Kasumi-1 (cell line): ENCODE data around the gene HHATL.

ENCODE experiments used
- DNase-seq, 2 experiments: peaks; one replicate each; lab custom pipeline; 2025; lab: John Stamatoyannopoulos, UW

The HHATL gene

DNA sequence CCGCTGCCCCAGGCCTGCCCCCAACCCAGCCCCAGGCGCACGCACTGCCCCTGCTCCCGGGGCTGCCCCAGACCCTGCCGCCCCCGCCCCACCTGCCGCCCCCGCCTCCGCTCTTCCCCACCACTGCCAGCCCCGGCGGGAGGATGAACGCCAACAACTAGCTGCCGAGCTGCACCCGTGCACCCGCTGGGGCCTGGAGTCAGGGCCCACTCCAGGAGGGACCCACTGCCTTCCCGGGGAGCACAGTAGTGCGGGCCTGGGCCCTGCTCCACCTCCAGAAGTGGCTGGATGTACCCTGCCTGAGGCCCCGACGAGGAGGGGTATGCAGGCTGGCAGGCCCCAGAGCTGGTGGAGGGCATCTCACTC is 38.2 kb downstream of the HHATL start:
- DNase-seq: no peak

DNA sequence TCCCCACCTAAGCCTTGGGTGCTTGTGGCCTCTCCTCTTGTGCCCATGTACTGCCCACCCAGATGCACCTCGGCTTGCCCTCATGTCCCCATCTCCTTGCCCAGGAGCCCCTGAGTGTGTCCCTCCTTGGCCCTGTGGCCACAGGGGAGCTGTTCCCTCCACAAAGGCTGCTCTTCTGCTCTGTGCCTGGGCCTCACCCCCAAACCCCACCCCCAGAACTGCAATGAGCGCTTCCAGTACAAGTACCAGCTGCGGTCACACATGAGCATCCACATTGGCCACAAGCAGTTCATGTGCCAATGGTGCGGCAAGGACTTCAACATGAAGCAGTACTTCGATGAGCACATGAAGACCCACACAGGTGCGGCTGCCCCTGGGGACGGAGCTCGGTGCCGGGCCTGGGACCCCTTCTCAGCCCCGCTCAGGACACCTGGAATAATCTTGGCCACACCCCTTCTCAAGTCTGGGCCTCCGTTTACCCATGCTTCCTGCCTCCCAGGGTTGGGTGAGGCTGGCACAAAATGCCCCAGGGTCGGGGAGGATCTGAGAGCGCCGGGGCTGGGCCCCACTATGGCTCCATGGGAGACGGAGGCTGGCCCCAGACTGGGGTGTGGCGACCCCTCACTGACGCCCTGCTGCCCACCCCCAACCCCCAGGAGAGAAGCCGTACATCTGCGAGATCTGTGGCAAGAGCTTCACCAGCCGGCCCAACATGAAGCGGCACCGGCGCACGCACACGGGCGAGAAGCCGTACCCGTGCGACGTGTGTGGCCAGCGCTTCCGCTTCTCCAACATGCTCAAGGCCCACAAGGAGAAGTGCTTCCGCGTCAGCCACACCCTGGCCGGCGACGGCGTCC is 38.8 kb downstream of the HHATL start:
- no peak for DNase-seq

DNA sequence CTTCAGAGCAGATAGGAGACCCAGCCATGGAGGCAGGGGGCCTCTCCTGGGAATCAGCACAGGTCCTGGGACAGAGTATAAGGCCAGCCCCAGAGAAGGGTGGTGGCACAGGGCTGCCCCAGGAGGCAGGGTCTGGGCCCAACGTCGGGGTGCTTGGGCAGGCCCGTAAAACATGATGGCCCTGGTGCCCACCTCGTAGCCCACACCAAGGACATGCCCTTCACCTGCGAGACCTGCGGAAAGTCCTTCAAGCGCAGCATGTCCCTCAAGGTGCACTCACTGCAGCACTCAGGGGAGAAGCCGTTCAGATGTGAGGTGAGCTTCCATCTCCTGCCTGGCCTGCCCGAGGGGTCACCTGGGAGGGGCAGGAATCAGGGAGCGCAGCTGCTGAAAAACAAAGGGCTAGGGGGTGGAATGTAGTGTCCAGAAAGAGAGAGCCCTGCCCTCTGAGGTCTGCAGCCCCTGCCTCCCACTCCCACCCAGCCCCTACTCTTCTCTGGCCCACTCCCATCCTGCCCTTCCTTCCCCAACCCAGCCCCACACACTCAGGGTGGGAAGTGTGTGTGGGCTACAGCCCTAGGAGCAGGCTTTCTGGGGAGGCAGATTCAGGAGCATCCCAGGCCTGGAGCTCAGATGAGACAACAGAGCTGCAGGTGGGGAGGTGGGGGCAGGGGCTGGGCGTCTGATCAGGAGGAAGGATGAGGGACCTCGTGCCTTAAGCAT is 39.6 kb downstream of the HHATL start:
- no peak for DNase-seq

DNA sequence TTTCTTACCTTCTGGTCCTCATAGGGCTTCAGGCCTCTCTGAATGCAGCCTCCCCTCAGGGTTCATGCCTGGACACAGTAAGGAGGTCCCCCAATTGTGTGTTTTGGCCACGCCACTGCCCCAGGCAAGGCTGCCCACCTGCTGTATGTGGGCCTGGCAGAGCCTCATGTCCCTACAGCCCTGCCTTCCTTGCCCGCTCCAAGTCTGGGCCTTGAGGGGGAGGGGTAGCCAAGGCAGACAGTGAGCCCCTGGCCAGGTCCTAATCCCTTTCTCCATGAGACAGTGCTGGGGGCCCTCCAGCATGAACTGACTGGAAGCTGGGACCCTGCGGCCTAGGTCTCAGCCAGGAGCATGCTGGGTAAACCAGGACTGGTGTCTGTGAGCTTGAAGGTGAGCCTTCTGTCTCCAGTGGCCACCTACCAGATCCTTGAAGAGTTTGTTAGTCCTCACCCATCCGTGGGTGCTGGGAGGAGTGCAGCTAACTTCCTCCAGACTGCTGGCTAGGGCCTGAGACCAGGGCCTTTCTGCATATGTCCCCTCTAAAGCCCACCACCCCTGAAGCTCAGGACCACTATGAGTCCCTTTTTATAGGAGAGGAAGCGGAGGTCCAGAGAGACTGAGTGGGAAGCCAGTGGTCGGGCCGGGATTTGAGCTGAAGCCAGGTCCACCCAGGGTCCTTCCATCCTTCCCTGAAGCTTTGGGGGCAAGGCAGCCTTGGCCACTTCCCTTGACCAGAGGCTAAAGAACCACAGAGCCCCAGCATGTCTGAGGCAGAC is 40.4 kb downstream of the HHATL start:
- no peak for DNase-seq

DNA sequence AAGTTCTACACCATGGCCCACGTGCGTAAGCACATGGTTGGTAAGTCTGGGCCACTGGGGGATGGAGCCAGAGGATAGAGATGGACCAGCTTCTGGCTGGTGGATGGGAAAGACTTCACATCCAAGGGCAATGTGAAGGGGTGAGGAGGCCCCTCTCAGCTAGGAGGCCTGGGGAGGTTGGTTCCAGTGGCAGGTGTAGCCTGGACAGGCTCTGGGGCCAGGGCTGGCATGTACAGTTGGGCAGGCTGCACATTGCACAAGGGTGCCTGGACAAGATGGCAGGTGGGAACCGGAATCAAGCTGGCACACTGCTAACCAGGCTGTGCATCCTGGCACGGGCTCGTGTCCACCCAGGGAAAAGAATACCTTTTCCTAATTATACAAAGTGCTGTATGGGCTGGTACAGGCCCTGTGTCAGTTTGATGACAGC is 41.0 kb downstream of the HHATL start:
- no peak for DNase-seq

DNA sequence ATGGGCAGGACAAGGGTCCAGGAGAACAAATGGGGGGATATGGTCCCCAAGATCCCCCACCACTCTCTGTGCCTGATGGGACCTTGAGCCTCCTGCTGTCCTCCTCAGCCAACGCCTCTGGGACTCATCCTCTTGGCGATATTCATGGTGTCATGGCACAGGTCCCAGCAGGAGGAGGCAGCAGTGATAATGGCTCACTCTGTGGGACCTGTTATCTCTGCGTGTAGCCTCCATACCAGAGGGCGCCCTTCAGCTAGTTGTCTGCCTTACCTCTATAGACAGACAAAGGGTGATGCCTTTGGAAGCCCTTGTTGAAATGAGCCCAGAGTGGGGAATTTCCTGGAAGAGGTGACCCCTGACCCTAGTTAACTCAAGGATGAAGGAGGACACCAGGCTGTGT is 41.7 kb downstream of the HHATL start:
- peak in 1 of 2 experiments; percentile 4 for DNase-seq

DNA sequence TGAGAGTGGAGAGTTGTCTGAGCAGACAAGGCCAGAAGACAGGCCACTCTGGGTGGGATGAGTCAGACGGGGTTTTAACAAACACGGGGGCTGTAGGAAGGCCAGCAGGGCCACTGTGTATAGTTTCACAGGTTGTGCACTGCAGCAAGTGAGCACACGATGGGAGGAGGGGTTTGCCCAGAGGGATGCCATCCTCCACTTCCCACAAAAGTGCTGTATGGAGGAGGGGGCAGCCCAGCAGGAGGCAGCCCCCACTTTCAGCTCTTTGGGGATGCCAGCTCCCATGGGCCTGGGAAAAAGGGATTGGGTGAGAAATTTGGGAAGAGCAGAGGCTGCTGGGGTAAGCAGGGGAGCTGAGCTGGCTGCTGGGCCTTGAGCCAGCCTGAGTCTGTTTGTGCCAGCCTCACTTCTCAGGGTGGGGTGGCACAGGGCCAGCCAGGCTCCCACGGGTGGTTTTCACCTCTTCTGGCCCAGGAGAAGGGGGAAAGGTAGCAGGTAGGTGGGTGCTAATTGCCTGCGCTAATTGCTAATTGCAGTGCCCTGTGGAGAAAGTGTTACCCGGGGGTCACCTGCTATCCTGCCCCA is 42.4 kb downstream of the HHATL start:
- no peak for DNase-seq

DNA sequence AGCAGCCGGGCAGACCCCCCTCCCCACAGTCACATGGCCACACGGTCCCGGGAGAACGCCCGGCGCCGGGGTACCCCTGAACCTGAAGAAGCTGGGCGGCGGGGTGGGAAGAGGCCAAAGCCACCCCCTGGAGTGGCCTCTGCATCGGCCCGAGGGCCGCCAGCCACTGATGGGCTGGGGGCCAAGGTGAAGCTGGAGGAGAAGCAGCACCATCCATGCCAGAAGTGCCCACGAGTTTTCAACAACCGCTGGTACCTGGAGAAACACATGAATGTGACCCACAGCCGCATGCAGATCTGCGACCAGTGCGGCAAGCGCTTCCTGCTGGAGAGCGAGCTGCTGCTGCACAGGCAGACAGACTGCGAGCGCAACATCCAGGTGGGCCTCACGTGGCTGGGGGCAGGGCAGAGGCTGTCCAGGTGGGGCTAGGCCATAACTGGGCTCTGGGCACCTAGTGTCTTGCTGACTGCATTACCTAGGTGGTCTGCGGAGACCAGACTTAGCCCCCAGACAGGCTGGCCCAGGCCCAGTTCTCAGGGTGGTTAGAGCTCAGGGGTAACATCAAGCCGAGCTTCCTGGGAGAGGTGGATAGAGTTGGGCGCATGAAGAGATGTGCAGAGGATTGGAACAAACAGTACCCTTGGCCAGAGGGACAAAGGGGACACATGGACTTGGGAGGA is 43.0 kb downstream of the HHATL start:
- DNase-seq: no peak

DNA sequence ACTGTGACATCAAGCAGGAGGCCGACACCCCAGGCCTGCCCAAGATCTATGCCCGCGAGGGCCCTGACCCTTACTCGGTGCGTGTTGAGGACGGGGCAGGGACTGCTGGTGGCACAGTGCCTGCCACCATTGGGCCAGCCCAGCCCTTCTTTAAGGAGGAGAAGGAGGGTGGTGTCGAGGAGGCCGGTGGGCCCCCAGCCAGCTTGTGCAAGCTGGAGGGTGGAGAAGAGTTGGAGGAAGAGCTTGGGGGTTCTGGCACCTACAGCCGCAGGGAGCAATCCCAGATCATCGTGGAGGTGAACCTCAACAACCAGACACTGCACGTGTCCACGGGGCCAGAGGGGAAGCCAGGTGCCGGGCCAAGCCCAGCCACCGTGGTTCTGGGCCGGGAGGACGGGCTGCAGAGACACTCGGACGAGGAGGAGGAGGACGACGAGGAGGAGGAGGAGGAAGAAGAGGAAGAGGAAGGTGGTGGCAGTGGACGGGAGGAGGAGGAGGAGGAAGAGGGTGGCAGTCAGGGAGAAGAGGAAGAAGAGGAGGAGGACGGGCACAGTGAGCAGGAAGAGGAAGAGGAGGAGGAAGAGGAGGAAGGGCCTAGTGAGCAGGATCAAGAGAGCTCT is 43.7 kb downstream of the HHATL start:
- no peak for DNase-seq

DNA sequence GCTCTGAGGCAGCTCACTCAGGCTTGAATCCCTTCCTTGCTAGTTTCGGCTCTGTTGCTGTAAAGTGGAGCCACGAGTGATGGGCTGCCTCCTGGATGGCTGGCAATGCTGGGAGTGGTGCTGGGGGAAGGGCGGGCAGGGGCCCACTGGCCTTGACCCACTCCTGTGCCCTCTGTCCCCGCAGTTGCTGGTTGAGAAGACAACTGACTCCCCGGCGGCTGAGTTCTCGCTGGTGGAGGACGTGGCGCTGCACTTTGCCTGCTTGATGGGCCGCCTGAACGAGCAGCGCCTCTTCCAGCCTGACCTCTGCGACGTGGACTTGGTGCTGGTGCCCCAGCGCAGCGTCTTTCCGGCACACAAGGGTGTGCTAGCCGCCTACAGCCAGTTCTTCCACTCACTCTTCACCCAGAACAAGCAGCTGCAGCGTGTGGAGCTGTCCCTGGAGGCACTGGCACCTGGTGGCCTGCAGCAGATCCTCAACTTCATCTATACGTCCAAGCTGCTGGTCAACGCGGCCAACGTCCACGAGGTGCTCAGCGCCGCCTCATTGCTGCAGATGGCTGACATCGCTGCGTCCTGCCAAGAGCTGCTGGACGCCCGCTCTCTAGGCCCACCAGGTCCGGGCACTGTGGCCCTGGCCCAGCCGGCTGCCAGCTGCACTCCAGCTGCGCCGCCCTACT is 44.4 kb downstream of the HHATL start:
- DNase-seq: no peak

DNA sequence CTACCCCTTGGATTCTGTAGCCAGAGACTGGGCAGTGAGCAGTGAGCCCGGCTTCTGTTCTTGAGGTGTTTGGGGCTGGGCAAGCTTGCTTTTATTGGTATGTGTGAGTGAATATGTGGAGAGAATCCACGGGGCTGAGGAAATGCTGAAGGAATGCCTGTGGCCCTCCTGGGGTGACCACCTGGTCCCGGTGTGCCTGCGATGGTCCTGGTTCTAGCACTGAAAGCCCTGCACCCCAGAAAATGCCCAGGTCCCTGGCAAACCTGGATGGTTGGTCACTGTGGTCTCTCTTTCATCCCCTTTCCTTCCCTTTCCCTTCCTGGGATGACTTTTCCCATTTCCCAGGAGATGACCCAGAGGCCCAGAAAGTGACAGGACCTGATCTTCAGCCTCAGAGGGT is 44.9 kb downstream of the HHATL start:
- DNase-seq: no peak

DNA sequence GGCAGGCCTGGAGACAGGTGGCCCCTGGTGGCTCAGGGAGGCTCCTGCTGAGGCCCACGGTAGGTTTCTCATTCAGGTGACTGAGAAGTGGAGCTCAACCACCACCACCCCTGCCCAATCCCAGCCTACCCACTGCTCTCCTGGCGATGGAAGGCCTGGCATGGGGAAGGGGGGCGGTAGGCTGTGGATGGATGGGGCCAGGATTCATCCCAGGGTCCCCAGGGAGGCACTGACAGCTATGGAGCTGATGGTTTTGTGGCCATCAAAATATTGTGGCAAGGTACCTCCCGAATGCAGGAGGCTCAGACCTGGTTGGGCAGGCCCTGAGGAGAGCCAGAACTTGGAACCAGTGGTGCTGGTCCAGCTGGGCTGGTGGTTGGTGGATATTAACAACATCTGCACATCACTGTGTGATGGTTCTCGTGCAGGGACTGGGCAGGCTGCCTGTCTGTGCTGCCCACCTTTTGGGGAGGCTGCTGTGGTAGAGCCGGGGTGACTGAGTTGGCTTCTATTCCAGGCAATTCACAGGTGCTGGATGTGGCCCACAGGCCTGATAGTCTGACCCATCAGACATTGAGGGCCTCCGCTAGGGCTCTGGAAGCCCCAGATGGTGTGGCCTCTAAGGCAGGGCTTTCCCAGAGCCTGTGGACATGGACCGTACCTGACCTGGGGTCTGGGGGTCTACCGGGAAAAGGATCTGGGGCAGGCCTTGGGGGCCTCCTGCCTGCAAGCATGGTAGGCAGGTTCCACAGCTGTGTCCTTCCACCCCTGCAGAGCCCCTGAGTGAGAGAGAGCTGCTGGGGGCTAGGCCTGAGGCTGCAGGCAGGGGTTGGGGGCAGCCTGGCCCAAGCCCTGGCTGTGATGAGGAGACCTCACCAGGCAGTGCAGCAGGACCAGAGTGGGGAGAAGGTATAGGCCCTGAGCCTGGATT is 45.7 kb downstream of the HHATL start:
- DNase-seq: no peak

DNA sequence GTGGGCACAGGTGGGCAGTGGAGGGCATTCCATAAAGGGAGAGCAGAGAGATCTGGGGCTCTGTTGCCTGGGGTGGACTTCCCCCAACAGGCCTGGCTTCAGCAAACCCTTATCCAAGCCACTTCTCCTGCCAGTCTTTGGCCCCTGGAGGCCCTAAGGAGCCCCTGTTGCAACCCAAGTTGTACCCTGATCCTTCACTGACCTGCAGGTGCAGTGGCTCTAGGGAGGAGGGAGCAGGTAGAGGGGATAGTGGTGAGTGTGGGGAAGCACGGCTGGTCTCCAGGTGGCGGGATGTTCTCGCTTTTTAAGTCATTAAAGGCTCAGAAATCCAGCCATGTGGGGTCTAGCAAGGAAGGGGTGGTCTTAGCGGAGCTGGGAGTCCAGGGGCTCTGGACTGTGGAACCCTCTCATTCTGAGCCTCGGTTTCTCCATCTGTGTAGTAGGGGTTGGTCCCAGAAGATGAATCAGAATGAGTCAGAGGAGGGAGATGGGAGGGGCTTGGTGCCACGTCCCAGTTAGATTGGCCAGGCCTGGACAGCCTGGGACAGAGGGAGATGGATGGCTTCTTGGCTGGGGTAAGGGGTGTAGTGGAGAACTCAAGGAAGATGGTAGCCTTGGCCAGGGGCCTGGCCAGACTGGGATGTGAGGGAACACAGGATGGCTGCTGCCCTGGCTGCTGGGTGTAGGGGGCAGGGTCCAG is 46.5 kb downstream of the HHATL start:
- DNase-seq: no peak

DNA sequence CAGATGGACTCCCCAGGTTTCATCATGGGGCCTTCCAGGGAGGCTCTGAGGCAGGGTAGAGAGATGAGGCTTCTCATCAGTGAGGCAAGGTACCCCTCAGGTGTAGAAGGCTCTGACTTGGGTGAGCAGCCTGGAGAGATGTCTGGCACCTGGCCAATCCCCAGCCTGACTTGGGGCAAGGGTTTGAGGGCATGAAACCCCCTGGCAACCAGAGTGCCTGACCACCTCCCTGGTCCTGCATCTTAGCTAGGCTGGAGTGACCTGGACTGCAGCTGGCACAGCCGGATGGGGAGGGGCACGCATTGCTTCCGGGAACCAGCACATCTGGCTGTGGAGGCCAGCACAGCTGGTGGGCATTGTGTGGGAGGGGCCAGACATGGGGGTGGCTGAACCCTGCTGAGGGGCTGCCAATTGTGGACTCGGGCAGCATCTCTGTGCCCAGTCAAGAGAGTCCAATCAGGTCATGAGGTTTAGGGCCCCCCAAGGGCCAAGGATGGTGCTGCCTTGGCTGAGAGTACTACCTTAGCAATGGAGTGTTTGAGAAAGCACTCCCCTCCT is 47.2 kb downstream of the HHATL start:
- no peak for DNase-seq

DNA sequence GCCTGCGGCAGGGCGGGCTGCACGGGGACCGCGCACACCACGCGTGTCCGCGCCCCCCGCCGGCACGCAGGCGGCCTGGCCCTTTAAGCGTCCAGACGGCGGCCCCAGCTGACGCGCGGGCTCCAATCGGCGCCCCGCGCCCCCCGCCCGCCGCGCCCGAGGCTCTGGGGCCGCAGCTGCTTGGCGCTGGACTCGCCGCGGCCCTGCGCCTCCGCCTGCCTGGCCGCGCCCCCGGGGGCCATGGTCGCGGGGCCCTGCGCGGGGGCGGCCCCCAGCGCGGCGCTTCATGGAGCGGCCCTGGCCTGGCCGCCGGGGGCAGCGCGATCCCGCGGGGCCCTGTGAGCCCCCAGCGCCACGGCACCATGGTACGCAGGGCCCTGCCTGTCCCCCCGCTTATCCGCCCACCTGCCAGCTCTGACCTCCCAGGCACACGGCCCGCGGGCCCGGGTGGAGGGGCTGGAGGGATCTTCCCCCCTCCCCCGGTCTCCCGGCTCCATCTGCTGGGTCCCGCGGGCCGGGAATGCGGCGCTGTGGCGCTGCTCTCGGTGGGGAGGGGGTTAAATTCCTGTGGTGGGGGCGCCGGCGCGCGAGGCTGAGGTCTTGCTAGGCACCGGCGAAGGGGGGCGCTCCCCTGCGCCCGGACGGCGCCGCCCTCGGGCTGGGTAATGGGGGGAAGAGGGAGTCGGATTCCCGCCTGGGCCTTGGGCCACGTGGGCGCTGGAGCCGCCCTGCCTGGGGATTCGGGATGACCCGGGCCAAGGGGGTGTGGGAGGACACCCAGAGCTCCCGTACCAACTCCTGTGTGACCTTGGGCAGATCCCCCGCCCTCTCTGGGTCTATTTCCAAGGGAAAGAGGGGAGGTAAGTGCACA is 48.0 kb downstream of the HHATL start:
- peak; percentile 26 to 51 for DNase-seq

DNA sequence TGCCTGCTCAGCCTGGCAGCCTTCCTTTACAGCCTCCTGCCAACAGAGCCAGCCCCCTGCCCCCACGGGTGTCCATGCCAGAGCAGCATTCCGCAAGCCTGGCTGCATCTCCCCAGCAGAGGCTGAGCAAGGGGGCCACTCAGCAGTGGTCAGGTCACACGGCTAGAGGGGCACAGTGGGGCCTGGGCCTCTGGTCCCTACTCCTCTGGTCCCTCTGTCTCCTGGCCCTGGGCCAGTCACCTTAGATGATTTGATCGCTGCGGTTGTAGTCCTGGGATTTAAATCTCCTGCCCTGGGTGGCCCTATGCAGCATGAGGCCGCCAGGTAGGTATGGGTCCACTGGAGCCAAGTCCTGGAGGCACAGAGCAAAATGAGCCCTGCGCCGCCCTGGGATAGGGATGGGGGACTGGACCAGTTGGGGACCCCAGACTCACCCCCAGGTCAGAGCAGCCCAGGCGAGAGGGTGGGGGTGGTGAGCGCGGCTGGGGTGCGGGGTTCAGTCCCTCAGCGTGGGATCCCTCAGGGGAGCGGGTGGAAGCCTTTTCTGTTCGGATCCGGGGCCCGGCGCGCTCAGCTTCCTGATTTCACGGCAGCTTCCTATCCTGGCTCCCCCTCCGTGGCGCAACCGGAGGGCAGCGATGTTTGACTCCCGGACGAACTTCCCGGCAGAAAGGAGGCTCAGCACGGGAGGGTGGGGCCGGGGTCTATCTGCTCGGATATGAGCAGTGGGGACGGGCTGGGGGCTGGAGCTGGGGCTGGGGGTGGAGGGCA is 48.9 kb downstream of the HHATL start, which contains the start of gene ZBTB47:
Gene ZBTB47, plus strand, starts transcription at position 138 of the 771 bp plus-strand sequence. CDS start 4,659 bp downstream, outside the sequence.
- DNase-seq: peak; percentile 16 to 46

DNA sequence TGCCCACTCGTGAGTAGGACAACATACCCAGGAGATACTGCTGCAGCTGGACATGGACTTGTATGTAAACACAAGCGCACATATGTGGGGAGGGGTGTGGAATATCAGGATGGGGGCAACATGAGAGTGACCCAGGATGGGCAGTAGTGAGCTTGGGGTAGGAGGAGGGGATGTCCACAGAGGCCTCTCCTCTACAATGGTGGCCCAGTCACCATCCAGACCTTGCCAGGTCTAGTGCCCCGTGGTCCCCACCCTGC is 49.4 kb downstream of the HHATL start:
- DNase-seq: no peak
